ENCODE measurements around the gene ATP2B2.

The ATP2B2 gene

DNA sequence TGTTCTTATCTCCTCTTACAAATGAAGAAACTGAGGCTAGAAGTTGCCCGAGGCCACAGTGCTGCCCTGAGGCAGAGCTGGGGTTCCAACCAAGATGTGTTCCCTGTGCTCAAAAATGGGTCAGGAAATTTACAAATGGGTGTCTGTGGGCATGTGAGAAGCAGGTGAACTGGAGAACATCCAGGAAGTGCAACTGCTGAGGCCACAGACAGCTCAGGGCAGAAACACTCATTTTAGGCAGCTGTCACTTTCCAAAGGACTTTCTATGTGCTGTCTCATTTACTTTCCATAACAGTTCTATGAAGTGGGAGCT lies 47.2 kb upstream of the ATP2B2 start:
- Histone ChIP-seq H2BK5ac (ENCODE audit: low read depth, low read length, poor library complexity, severe bottlenecking) (no peak overlapping the region), H2AK5ac (ENCODE audit: low read length, severe bottlenecking) (no peak overlapping the region), H2BK12ac (ENCODE audit: low read length in 2 of 2) (no peak overlapping the region), H3K9ac (ENCODE audit: low read length) (no peak overlapping the region), H3K27ac (ENCODE audit: low read length, poor library complexity, severe bottlenecking) (no peak overlapping the region), H3K9me3 (ENCODE audit: control insufficient read depth, low read length) (no peaks in the 10 kb centered on the region), H3K4me2 (ENCODE audit: low read length, poor library complexity, severe bottlenecking) (no peak overlapping the region), H2BK15ac (ENCODE audit: low read depth, poor library complexity, severe bottlenecking) (no peak overlapping the region), H3K4me1 (ENCODE audit: control insufficient read depth, insufficient read depth, low read depth, low read length) (peaks cover 2% of the 10 kb centered on the region), H2AFZ (ENCODE audit: low read depth, low read length) (no peak overlapping the region), H3K14ac (ENCODE audit: low read length in 2 of 2) (no peak overlapping the region), H3K36me3 (ENCODE audit: control insufficient read depth in 1 of 2, insufficient read depth in 2 of 2, low read depth in 1 of 2, low read length in 2 of 2) (no peaks in the 10 kb centered on the region), H4K8ac (ENCODE audit: low read length) (no peak overlapping the region), H3K79me1 (replicated peaks; ENCODE audit: low read length, poor library complexity, severe bottlenecking) (no peaks in the 10 kb centered on the region), H4K91ac (ENCODE audit: low read length) (no peak overlapping the region), H2BK120ac (ENCODE audit: low read depth, low read length) (no peak overlapping the region), H3K18ac (ENCODE audit: low read depth in 1 of 2, low read length in 2 of 2) (no peak overlapping the region), H3K4ac (ENCODE audit: low read depth in 1 of 2, low read length in 2 of 2) (no peak overlapping the region), H3K4me3 (ENCODE audit: insufficient read depth in 1 of 2, low read depth in 1 of 2, low read length in 2 of 2) (no peak overlapping the region), H3K27me3 (ENCODE audit: control insufficient read depth in 1 of 2, insufficient read depth in 1 of 2, low read length in 2 of 2) (peaks cover 16 to 73% of the 10 kb centered on the region in 2 experiments), H3K23ac (ENCODE audit: low read length in 2 of 2) (no peak overlapping the region)
- WGBS = 72% methylated on average over 1 of the region's 1 CpG
- no peak for DNase-seq

DNA sequence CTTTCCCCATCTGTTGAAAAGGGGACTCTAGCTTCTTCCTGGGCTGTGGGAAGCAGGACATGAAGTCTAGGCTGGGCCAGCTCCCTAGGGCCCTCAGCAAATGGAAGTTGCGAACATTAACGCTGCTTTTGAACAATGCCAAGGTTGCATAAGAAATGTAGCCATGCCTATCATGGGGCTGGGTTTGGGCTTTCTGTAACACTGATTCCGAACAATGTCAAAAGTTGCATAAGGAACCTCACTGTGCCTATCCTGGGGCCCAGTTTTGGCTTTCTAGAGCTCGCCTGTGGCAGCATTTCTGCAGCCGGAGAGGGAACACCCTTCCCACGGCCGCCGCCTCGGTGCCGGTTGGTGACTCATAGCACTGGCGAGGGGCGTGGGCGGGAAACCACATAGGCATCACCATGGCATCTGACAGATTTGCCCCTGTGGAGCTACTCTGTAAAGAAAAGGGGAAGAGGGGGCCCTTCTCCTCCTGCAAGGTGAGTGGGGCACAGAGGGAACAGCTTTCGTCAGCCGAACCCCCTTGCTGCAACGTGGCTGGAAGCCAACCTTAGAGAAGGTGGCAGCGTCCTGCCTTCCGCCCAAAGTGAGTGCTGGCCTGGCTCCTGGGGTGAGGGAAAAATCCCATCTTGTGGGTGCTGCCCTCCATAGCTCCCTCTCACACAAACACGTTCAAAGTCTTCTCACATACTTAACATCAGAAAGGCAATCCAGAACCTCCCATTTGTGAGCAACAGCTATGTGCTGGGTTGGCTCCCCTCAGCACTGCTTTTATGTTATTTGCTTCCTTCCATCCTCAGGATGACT lies 46.6 kb upstream of the ATP2B2 start:
- Histone ChIP-seq H4K8ac (ENCODE audit: low read length) (no peak overlapping the region), H3K18ac (ENCODE audit: low read depth in 1 of 2, low read length in 2 of 2) (no peak overlapping the region), H2AFZ (ENCODE audit: low read depth, low read length) (no peak overlapping the region), H2BK120ac (ENCODE audit: low read depth, low read length) (no peak overlapping the region), H3K9ac (ENCODE audit: low read length) (no peak overlapping the region), H3K4ac (ENCODE audit: low read depth in 1 of 2, low read length in 2 of 2) (no peak overlapping the region), H3K79me1 (replicated peaks; ENCODE audit: low read length, poor library complexity, severe bottlenecking) (no peaks in the 10 kb centered on the region), H3K27ac (ENCODE audit: low read length, poor library complexity, severe bottlenecking) (no peak overlapping the region), H3K4me3 (ENCODE audit: insufficient read depth in 1 of 2, low read depth in 1 of 2, low read length in 2 of 2) (no peak overlapping the region), H3K4me2 (ENCODE audit: low read length, poor library complexity, severe bottlenecking) (no peak overlapping the region), H2BK15ac (ENCODE audit: low read depth, poor library complexity, severe bottlenecking) (no peak overlapping the region), H3K23ac (ENCODE audit: low read length in 2 of 2) (no peak overlapping the region), H2BK12ac (ENCODE audit: low read length in 2 of 2) (no peak overlapping the region), H2BK5ac (ENCODE audit: low read depth, low read length, poor library complexity, severe bottlenecking) (no peak overlapping the region), H3K36me3 (ENCODE audit: control insufficient read depth in 1 of 2, insufficient read depth in 2 of 2, low read depth in 1 of 2, low read length in 2 of 2) (no peaks in the 10 kb centered on the region), H2AK5ac (ENCODE audit: low read length, severe bottlenecking) (no peak overlapping the region), H3K27me3 (ENCODE audit: control insufficient read depth in 1 of 2, insufficient read depth in 1 of 2, low read length in 2 of 2) (peaks cover 17 to 74% of the 10 kb centered on the region in 2 experiments), H3K14ac (ENCODE audit: low read length in 2 of 2) (no peak overlapping the region), H4K91ac (ENCODE audit: low read length) (no peak overlapping the region), H3K4me1 (ENCODE audit: control insufficient read depth, insufficient read depth, low read depth, low read length) (peaks cover 1% of the 10 kb centered on the region), H3K9me3 (ENCODE audit: control insufficient read depth, low read length) (no peaks in the 10 kb centered on the region)
- 72% methylated on average over 18 of the region's 19 CpGs for WGBS
- DNase-seq = no peak

DNA sequence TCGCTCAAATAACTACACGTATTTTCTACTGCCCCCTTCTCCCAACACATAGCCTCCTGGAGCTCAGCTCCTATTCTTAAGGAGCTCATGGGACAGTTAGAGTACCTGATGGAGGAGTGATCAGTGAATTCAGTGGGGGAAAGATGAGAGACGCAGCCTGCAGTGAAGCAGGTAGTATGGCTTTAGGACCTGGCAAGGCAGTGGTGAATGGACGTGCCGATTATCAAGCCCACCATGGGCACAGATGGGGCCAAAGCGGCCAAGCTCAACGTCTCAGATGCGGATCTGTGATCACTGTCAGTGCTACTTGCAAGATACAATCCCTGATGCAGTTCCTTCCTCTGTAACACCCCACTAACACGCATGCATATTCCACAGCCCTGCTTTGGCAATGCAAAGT lies 45.8 kb upstream of the ATP2B2 start:
- Histone ChIP-seq H3K18ac (ENCODE audit: low read depth in 1 of 2, low read length in 2 of 2) (no peak overlapping the region), H3K4me3 (ENCODE audit: insufficient read depth in 1 of 2, low read depth in 1 of 2, low read length in 2 of 2) (no peak overlapping the region), H4K91ac (ENCODE audit: low read length) (no peak overlapping the region), H2BK5ac (ENCODE audit: low read depth, low read length, poor library complexity, severe bottlenecking) (no peak overlapping the region), H3K36me3 (ENCODE audit: control insufficient read depth in 1 of 2, insufficient read depth in 2 of 2, low read depth in 1 of 2, low read length in 2 of 2) (no peaks in the 10 kb centered on the region), H3K14ac (ENCODE audit: low read length in 2 of 2) (no peak overlapping the region), H2AK5ac (ENCODE audit: low read length, severe bottlenecking) (no peak overlapping the region), H3K4me1 (ENCODE audit: control insufficient read depth, insufficient read depth, low read depth, low read length) (peaks cover 1% of the 10 kb centered on the region), H3K27me3 (ENCODE audit: control insufficient read depth in 1 of 2, insufficient read depth in 1 of 2, low read length in 2 of 2) (peaks cover 14 to 76% of the 10 kb centered on the region in 2 experiments), H3K4ac (ENCODE audit: low read depth in 1 of 2, low read length in 2 of 2) (no peak overlapping the region), H3K23ac (ENCODE audit: low read length in 2 of 2) (no peak overlapping the region), H2BK12ac (ENCODE audit: low read length in 2 of 2) (no peak overlapping the region), H3K9ac (ENCODE audit: low read length) (no peak overlapping the region), H4K8ac (ENCODE audit: low read length) (no peak overlapping the region), H2BK120ac (ENCODE audit: low read depth, low read length) (no peak overlapping the region), H3K79me1 (replicated peaks; ENCODE audit: low read length, poor library complexity, severe bottlenecking) (no peaks in the 10 kb centered on the region), H3K27ac (ENCODE audit: low read length, poor library complexity, severe bottlenecking) (no peak overlapping the region), H2BK15ac (ENCODE audit: low read depth, poor library complexity, severe bottlenecking) (no peak overlapping the region), H2AFZ (ENCODE audit: low read depth, low read length) (no peak overlapping the region), H3K9me3 (ENCODE audit: control insufficient read depth, low read length) (no peaks in the 10 kb centered on the region), H3K4me2 (ENCODE audit: low read length, poor library complexity, severe bottlenecking) (no peak overlapping the region)
- 61% methylated on average over 6 of the region's 9 CpGs for WGBS
- no peak for DNase-seq

DNA sequence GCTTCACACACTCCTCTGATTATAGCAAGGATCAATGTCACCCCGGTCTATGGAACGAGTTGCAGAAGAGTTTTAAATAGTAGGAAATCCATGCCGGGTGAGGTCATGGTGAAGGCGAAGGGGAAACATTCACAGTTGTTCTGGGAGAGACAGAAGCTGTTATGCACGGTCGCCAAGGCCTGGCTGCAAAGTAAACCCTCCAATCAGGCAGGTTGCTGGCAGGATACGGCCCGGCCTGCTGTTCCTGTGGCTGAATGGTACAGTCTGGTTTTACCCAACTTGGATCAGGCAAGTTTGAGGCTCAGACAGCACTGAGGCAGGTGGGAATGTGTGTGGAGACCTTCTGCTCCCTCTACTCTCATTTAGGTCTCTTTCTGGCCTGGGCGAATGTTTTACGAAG lies 45.3 kb upstream of the ATP2B2 start:
- H3K27ac ChIP-seq (ENCODE audit: low read length, poor library complexity, severe bottlenecking) = no peak overlapping the region
- no peak overlapping the region for H3K18ac ChIP-seq (ENCODE audit: low read depth in 1 of 2, low read length in 2 of 2)
- H2BK5ac ChIP-seq (ENCODE audit: low read depth, low read length, poor library complexity, severe bottlenecking) = no peak overlapping the region
- no peak overlapping the region for H2BK120ac ChIP-seq (ENCODE audit: low read depth, low read length)
- H2BK12ac ChIP-seq (ENCODE audit: low read length in 2 of 2) = no peak overlapping the region
- H3K23ac ChIP-seq (ENCODE audit: low read length in 2 of 2) = no peak overlapping the region
- no peak for DNase-seq
- H3K9ac ChIP-seq (ENCODE audit: low read length) = no peak overlapping the region
- H2AK5ac ChIP-seq (ENCODE audit: low read length, severe bottlenecking) = no peak overlapping the region
- no peak overlapping the region for H3K4ac ChIP-seq (ENCODE audit: low read depth in 1 of 2, low read length in 2 of 2)
- WGBS = 79% methylated on average over 10 of the region's 10 CpGs
- H3K36me3 ChIP-seq (ENCODE audit: control insufficient read depth in 1 of 2, insufficient read depth in 2 of 2, low read depth in 1 of 2, low read length in 2 of 2) = no peaks in the 10 kb centered on the region
- no peak overlapping the region for H3K4me3 ChIP-seq (ENCODE audit: insufficient read depth in 1 of 2, low read depth in 1 of 2, low read length in 2 of 2)
- peaks cover 14 to 73% of the 10 kb centered on the region in 2 experiments for H3K27me3 ChIP-seq (ENCODE audit: control insufficient read depth in 1 of 2, insufficient read depth in 1 of 2, low read length in 2 of 2)
- H2AFZ ChIP-seq (ENCODE audit: low read depth, low read length) = no peak overlapping the region
- no peaks in the 10 kb centered on the region for H3K79me1 ChIP-seq (replicated peaks; ENCODE audit: low read length, poor library complexity, severe bottlenecking)
- H3K14ac ChIP-seq (ENCODE audit: low read length in 2 of 2) = no peak overlapping the region
- H3K4me2 ChIP-seq (ENCODE audit: low read length, poor library complexity, severe bottlenecking) = no peak overlapping the region
- no peak overlapping the region for H4K91ac ChIP-seq (ENCODE audit: low read length)
- no peak overlapping the region for H2BK15ac ChIP-seq (ENCODE audit: low read depth, poor library complexity, severe bottlenecking)
- no peaks in the 10 kb centered on the region for H3K9me3 ChIP-seq (ENCODE audit: control insufficient read depth, low read length)
- peaks cover 1% of the 10 kb centered on the region for H3K4me1 ChIP-seq (ENCODE audit: control insufficient read depth, insufficient read depth, low read depth, low read length)
- H4K8ac ChIP-seq (ENCODE audit: low read length) = no peak overlapping the region
